ENCODE measurements around the gene CEP57L1.
"Not testable (repeated sequence)": the region's sequence is repeated elsewhere in the genome, so short reads cannot be mapped to it uniquely, and the experiment has no call there.

The CEP57L1 gene

DNA sequence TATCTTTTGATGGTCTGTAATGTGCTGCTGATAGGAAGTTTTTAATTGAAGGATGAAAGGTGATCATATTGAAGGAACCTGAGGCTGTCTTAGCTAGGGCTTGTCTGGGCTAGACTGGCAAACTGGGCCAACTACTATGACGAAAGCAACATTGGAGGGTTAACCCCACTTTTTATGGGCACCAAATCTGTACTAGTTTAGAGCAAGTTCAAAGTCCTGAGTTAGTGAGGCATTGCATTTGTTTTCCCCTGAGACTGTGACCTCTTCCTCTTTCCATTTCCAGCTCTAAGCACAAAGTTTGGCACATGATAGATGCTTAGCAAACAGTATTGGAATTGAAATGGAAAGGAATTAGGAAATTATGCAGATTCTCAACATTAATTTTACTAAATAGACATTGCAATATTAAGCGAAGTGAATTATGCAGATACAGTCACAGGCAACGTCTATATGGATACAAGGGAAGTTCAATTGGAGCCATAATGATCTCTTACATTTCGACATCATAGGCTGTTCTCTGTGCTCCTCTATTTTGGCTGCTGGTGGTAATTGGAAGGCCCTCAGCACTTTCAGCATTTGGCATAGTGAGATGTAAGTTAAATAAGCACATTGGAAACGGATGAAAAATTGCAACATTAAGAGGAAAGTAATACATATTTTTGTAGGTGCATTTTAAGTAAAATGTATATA is 22.2 kb downstream of the CEP57L1 start:
- no peak for DNase-seq

DNA sequence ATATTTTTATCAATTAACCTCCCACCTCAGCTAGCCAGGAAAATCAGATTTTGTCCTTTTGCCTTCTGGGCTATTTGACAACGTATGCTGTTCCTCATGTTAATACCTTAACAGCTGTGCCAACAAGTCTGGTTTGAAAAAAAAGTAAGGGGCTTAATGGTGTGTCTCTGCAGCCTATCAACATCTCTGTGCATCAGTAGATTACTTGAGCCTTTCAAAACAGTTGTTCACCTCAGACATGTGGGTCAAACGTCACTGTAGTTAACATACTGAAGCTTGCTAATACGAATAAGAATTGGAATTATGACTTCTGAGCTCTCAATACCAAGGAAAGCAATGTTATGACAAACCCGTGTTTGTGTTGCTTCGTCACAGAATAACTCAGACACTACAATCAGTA is 23.0 kb downstream of the CEP57L1 start:
- DNase-seq = no peak

DNA sequence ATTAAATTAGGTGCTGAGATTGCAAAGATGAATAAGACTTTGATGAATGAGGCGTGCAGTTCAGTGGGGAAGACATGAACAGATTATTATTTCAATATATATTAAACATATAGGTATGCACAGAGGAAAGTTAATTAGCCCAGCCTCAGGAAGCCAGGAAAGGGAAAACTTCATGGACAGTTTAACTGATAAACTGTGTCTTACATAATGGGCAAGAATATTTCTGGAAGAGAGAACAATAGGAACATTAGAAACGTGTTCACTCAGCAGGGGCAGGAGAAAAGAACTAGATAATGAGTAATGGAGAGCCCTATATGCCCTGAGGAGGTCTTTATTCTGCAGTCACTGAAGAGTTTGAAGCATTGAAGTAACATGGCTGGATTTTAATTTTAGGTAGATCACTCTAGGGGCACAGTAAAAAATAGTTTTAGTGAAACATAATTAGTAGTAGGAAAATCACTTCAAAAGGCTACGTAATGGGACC is 23.6 kb downstream of the CEP57L1 start:
- no peak for DNase-seq

DNA sequence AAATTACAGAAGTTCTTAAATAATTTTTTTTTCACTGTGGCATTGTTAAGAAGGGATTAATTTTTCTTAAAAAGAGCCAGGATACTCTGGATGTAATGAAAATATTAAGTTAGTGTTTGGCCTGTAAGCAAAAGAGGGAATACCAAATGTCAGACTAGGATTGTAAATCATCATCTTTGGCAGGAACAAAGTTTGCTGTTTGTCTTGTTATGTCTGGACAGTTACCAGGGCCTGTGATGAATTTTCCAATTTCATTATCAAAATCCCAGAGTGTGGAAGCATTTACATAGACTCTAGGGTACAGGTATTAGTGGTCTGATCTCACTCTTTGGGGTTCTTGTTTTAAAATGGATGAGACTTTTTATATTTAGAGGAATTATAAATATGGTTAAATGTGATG is 26.1 kb downstream of the CEP57L1 start:
- no peak for DNase-seq

DNA sequence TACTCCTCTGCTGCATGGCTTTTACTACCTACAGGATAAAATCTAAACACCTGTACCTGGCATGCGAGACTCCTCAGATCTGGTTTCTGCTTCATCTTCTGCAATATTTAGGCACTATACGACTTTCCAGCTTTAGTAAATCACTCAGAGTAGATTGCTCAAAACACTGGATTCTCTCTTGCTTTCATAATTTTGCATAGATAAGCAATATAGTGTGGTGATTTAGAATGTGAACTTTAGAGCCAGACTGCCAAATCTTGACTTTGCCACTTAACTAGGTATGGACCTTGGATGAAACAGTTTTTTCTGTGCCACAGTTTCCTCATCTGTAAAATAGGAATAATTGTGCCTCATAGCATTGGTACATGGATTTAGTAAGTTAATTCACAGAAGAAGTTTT is 28.9 kb downstream of the CEP57L1 start:
- DNase-seq = no peak

DNA sequence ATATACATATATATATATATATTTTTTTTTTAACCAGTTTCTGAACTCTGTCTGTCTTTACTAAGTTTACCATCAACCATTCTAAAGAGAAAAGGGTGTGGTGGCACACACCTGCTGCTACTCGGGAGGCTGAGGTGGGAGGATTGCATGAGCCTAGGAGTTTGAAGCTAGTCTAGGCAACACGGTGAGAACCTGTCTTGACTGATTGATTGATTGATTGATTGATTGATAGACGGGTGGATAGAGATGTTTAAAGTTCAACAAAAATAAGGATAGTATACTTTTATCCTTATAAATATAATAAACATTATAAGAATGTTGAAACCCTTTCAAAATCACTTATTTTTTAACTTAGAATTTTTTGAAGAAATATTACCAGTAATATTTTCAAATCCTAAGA is 30.2 kb downstream of the CEP57L1 start:
- DNase-seq = no peak

DNA sequence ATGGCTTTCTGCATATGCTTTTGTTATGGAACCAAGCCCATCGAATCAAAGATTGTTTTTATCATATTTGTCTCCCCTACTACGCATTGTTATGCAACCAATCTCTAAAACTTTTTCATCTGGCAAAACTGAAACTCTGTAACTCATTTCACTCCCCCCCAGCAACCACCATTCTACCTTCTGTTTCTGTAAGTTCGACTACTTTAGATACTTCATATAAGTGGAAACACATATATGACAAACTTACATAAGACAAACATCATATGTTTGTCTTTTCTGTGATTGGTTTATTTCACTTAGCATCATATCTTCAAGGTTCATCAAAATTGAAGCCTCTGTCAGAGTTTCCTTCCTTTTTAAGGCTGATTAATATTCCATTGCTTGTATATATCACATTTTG is 34.8 kb downstream of the CEP57L1 start:
- no peak for DNase-seq

DNA sequence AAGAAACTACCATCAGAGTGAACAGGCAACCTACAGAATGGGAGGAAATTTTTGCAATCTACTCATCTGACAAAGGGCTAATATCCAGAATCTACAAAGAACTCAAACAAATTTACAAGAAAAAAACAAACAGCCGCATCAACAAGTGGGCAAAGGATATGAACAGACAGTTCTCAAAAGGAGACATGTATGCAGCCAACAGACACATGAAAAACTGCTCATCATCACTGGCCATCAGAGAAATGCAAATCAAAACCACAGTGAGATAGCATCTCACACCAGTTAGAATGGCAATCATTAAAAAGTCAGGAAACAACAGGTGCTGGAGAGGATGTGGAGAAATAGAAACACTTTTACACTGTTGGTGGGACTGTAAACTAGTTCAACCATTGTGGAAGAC is 40.3 kb downstream of the CEP57L1 start:
- not testable (repeated sequence) for DNase-seq

DNA sequence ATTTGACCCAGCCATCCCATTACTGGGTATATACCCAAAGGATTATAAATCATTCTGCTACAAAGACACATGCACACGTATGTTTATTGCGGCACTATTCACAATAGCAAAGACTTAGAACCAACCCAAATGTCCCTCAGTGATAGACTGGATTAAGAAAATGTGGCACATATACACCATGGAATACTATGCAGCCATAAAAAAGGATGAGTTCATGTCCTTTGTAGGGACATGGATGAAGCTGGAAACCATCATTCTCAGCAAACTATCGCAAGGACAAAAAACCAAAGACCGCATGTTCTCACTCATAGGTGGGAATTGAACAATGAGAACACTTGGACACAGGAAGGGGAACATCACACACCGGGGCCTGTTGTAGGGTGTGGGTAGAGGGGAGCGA is 40.7 kb downstream of the CEP57L1 start:
- not testable (repeated sequence) for DNase-seq

DNA sequence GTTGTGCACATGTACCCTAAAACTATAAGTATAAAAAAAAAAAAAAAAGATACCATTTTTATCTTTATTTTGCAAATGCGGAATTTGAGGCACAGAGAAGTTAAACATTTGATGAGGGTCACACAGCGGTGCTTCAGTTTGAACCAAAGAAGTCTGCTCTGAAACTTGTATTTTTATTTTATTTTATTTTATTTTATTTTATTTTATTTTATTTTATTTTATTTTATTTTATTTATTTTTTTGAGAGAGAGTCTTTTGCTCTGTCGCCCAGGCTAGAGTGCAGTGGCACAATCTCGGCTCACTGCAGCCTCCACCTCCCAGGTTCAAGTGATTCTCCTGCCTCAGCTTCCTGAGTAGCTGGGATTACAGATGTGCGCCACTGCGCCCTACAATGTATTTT is 41.2 kb downstream of the CEP57L1 start:
- not testable (repeated sequence) for DNase-seq

DNA sequence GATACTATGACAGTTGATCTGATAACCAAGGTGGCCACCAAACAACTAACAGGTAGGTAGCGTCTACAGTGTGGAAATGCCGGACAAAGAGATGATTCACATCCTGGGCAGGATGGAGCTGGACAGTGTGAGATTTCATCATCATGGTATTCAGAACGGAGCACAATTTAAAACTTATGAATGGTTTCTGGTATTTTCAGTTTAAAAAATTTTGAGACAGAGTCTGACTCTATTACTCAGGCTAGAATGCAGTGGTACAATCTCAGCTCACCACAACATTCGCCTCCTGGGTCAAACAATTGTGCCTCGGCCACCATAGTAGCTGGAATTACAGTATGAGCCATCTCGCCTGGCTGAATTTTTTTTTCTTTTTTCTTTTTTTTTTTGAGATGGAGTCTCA is 43.8 kb downstream of the CEP57L1 start:
- DNase-seq = no peak

DNA sequence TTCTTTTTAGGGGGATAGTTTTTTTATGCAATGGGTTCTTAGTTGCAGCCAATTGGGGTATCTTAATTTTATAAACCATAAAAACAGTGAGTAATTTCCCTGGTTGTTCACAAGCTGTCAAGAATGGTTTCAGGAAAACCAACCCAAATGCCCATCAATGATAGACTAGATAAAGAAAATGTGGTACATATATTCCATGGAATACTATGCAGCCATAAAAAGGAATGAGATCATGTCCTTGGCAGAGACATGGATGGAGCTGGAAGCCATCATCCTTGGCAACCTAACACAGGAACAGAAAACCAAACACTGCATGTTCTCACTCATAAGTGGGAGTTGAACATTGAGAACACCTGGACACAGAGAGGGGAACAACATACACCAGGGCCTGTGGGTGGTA is 46.8 kb downstream of the CEP57L1 start:
- DNase-seq = not testable (repeated sequence)

DNA sequence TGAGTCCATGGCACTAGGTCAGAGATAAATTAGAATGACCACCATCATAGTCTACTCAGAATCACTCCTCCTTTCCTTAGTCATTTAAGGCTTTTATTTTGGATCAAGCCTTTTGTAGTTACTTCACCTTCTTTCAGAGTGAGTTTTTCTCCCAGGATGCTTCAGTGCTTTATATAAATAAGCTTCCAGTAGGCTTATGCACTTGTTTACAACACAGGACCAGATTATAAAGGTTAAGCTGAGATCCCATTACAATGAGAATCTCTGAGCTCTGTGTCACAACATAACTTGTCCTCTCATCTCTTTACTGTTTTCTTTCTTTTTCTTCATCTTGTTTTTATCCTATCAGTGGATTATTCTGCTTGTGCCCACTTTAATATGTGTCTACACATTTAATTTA is 47.9 kb downstream of the CEP57L1 start:
- DNase-seq = no peak

DNA sequence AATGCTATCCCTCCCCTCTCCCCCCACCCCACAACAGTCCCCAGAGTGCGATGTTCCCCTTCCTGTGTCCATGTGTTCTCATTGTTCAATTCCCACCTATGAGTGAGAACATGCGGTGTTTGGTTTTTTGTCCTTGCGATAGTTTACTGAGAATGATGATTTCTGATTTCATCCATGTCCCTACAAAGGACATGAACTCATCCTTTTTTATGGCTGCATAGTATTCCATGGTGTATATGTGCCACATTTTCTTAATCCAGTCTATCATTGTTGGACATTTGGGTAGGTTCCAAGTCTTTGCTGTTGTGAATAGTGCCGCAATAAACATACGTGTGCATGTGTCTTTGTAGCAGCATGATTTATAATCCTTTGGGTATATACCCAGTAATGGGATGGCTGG is 52.9 kb downstream of the CEP57L1 start:
- DNase-seq = not testable (repeated sequence)

DNA sequence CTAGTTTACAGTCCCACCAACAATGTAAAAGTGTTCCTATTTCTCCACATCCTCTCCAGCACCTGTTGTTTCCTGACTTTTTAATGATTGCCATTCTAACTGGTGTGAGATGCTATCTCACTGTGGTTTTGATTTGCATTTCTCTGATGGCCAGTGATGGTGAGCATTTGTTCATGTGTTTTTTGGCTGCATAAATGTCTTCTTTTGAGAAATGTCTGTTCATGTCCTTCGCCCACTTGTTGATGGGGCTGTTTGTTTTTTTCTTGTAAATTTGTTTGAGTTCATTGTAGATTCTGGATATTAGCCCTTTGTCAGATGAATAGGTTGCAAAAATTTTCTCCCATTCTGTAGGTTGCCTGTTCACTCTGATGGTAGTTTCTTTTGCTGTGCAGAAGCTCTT is 53.4 kb downstream of the CEP57L1 start:
- not testable (repeated sequence) for DNase-seq

DNA sequence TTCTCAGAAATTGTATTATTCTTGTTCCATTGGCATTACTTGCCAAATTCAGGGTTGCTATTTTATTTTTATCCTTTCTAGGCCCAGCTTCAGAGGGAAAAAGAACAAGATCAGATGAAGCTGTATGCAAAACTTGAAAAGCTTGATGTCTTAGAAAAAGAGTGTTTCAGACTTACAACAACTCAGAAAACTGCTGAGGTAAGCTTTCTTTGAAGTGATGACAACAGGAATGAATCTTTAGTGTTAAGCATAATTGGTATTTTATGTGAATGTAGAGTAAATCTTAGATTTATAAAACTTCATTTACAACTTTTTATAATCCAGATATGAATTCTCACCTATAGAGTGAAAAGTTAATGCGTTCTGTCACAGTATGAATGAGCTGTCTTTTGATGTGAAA is 58.4 kb downstream of the CEP57L1 start:
- no peak for DNase-seq

DNA sequence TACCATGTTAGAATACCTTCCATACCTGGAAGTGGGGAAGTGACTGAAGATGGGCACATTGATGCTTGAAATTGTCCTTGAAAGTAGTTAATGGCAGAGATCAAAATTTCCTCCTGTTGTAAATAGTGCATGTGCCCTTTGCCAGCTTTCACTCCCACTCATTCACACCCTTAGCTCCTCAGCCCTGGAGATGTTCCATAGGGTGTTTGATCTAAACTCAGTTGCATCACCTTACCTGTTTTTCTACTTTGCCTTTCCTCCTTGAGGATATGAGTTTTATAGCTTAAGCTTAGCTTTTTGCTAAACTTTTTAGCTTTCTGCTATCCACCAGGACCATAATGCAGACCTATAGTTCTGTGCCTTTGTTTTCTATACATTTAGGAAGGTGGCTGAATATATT is 69.0 kb downstream of the CEP57L1 start:
- DNase-seq = no peak

DNA sequence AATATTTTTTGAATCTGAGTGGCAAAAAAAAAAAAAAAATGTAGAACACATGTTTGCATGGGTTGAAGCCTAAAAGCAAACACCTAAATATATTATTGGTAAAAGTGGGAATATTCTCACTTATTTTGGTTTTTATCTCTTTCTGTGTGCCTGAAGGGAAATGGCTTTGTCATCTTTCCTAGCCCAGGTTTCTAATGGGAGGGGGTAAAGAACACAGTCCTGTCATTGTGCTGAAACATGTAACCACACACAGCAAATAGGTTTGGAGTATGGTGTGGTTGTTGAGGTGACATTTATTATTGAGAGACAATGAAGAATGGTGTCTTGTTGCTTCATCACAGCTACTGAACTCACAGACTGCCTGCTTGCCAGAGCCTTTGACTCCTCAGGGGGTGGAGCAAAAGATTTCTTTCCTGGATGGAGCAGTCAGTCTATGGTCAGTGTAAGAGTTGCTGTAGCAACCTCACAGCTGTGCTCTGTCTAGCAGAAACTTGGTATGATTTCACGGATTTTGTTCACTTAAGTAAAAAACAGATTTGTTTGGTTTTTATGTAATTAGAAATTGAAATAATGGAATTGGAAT is 70.2 kb downstream of the CEP57L1 start:
- DNase-seq = peak; percentile 78

DNA sequence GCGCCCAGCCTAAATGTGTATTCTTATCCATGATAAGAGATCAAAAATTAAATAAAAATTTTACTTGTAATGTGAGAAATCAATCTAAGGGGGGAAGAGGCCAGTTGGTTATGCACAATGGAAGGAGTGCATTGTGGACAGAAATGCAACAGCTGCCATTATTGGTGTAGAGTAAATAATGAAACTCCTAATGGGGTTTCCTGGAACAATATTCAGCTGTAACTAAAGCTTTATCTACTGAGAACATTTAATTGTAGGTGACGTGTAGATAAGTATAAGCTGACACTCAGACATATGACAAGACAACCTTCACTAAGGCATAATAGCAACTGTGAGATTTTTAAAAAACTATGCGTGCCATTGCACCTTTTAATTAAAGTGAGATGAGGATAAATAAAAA is 71.4 kb downstream of the CEP57L1 start:
- peak; percentile 89 for DNase-seq

DNA sequence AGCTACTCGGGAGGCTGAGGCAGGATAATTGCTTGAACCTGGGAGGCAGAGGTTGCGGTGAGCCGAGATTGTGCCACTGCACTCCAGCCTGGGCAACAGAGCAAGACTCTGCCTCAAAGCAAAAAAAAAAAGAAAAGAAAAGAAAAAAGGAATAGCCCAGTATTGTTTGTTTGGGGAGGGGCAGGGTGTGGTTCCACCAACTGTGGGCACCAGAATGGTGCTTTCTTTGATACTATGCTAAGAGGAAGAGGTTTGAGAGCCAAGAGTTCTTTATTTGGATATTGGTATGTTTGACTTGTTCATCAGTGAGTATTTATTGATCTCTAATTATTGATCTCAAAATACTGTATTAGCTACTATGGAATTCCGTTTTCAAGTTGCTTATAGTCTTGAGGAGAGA is 72.3 kb downstream of the CEP57L1 start:
- no peak for DNase-seq

DNA sequence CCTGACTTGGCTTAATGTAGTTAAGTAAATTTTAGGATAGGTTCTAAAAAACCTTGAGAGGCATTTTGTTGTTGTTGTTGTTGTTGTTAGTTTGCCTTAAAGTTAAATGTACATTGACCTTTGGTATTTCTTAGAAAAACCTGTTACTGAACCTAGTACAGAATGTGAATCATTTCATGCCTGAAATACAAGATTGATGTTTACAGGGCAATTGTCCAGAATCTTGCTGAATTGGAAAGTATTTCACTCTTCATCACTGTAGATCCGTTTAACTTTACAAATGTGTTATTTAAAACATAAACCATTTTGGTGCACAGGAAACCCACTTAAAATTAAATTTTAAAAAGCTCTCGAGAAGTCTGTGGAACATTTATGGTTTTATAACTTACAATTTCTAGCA is 75.0 kb downstream of the CEP57L1 start:
- DNase-seq = no peak

DNA sequence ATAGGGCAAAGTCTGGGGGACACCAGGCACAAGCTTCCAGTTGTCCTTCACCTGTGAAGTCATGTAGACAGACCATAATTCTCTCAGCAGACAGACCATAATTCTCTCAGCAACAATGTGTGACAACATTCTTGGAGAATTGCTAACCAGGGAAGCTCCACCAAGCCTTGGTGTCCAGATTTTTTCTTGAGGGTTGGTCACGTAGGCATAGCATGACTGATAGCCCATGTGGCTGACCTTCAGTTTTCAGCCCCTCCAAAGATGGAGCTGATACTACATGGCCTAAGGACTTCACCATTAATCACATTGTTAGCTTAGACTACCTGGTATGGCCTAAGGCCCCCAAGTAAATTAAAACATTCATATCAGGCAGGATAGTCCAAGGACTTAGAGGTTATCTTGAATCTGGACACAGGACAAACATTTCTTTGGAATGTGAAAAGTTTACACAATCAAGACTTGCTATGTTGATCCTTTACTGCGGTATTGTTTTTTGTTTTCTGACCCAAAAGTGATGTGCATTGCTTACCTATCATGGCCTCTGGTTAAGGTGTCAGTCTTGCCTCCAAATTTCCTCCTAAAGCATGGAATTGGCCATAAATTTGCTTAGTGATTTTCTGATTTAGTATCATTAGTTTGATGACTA is 76.9 kb downstream of the CEP57L1 start:
- DNase-seq = no peak

DNA sequence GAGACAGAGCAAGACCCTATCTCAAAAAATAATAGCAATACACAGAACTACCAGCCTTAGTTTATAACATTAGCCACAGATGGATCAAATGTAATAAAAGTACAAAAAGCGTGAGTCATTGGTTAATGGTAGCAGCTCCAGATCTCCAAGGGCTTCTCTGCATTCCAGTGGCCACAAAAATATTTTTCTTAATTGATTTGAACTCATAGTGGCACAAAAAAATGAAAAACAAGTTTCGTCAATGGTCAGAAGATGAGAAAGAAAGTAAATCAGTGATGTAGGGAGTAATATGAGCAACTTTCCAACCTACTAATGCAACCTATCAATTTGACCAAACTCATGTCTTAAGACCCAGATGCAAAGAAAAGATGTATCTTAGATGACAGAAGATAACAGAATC is 79.6 kb downstream of the CEP57L1 start:
- DNase-seq = no peak

DNA sequence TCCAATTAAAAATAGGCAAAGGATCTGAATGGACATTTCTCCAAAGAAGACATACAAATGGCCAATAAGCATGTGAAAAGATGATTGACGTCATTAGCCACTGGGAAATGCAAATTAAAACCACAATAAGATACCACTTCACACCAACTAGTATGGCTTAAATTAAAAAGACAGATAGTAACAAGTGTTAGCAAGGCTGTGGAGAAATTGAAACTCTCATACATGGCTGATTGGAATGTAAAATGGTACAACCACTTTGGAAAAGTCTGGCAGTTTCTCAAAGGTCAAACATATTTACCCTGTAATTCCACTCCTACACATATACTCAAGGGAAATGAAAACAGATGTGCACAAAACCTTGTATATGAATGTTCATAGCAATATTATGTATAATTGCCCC is 83.6 kb downstream of the CEP57L1 start:
- no peak for DNase-seq

DNA sequence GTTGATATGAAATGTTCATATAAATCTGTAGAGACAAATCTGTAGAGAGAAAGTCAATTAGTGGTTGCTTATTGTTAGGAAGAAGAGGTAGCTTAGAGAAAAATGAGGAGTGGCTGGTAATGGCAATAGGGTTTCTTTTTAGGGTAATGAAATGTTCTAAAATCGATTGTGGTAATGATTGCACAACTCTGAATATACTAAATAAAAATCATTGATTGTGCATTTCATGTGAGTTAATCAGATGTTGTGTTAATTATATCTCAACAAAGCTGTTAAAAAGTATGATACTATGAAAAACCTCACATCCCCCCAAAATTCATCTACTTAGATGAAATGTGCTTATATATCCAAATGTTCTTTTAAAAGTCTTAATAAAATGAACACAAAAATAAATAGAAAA is 84.2 kb downstream of the CEP57L1 start:
- DNase-seq = no peak

Data from DMS153 (cell line).